Thyroid gland (tissue), 4 donors: ENCODE results near the gene TGFA. TPM values are rescaled to one million over a fixed set of nuclear protein-coding genes. Genes with fewer than 3 reads are reported as not detected.
"Not testable (repeated sequence)": the region's sequence is repeated elsewhere in the genome, so short reads cannot be mapped to it uniquely, and the experiment has no call there.

Experiments
- DNase-seq, 2 donors: peaks; one replicate each; pipeline ENCODE4 v3.0.0-alpha.2; 2019
- H3K27ac ChIP-seq, 3 donors: fragments of 200-600 bp; sonication (generic); 1 replicate in 2 of 3; 2 replicates in 1 of 3; pipeline ENCODE4 v1.5.1; 2016 to 2019; ENCODE audit warnings: mild to moderate bottlenecking in 1 of 3, moderate library complexity in 1 of 3
- H3K27me3 ChIP-seq: fragments of 200-600 bp; sonication (generic); one replicate; pipeline ENCODE4 v1.5.1; 2019
- H3K36me3 ChIP-seq, 2 donors: fragments of 200-600 bp; sonication (generic); one replicate each; pipeline ENCODE4 v1.5.1; 2016 to 2019
- H3K4me1 ChIP-seq, 2 donors: fragments of 200-600 bp; sonication (generic); one replicate each; pipeline ENCODE4 v1.5.1; 2017 to 2019
- H3K4me3 ChIP-seq, 3 donors: fragments of 200-600 bp; sonication (generic); replicated peaks in 1 of 3; 1 replicate in 2 of 3; 2 replicates in 1 of 3; pipeline ENCODE4 v1.5.1; 2016; ENCODE audit warnings: mild to moderate bottlenecking in 1 of 3
- H3K9me3 ChIP-seq: fragments of 200-600 bp; sonication (generic); one replicate; pipeline ENCODE4 v1.5.1; 2017
- CTCF ChIP-seq, 6 experiments: fragments of 200-600 bp in 3 of 6; fragments of 450-650 bp in 3 of 6; sonication (generic) in 3 of 6; IDR thresholded peaks; one replicate each; pipeline ENCODE4 v1.5.1; 2016 to 2019; ENCODE audit warnings: antibody characterized with exemption in 6 of 6, mild to moderate bottlenecking in 2 of 6, inconsistent platforms in 1 of 6, moderate library complexity in 1 of 6
- POLR2A ChIP-seq, 2 donors: fragments of 450-650 bp; IDR thresholded peaks; one replicate each; pipeline ENCODE4 v1.6.1; 2017; ENCODE audit warnings: antibody characterized with exemption in 2 of 2, mild to moderate bottlenecking in 2 of 2, moderate library complexity in 1 of 2
- WGBS, 2 donors: methylation state at CpG; one replicate each; pipeline ENCODE4 v1.1.5; 2017; 5-methylcytosine and 5-hydroxymethylcytosine counted together
- intact Hi-C: fragments of 100-400 bp; cut with DNase I; formaldehyde crosslinking; loops from one replicate; pipeline ENCODE4 v1.15.1; 2023
- total RNA-seq, 4 donors: library from RNA; depleted of rRNA; stranded (reverse); fragments of >200 nt; gene quantifications; one replicate each; pipeline ENCODE4 v1.2.3, GENCODE V29; 2016

TGFA gene
- total RNA-seq, 4 donors from 2014 or later, result 12.9 to 23.0 (median 18.6) TPM

GRCh38 chr2:70469961-70470360 is 83.7 kb downstream of the TGFA start:
- DNase-seq, result no peak
- Histone ChIP-seq H3K36me3 (no peaks in the 10 kb centered on the region), H3K27ac (no peak overlapping the region), H3K9me3 (no peaks in the 10 kb centered on the region), H3K4me3 (no peak overlapping the region), H3K4me1 (peaks cover 6 to 8% of the 10 kb centered on the region in 2 donors), H3K27me3 (no peaks in the 10 kb centered on the region)
- intact Hi-C loops, result no loop called here
- TF ChIP-seq CTCF (IDR thresholded peaks at IDR 0.05), result no peak
- no peak for TF ChIP-seq POLR2A (IDR thresholded peaks at IDR 0.05)
- WGBS, 2 donors, result 69 to 75% methylated on average over 7 of the region's 7 CpGs

GRCh38 chr2:70469435-70469834 is 84.2 kb downstream of the TGFA start:
- H3K4me3 ChIP-seq, result no peak overlapping the region
- no peak for DNase-seq
- no peaks in the 10 kb centered on the region for H3K27me3 ChIP-seq
- TF ChIP-seq POLR2A (IDR thresholded peaks at IDR 0.05), result no peak
- TF ChIP-seq CTCF (IDR thresholded peaks at IDR 0.05), result no peak
- H3K9me3 ChIP-seq, result no peaks in the 10 kb centered on the region
- peaks cover 6 to 8% of the 10 kb centered on the region in 2 donors for H3K4me1 ChIP-seq
- no peak overlapping the region for H3K27ac ChIP-seq
- intact Hi-C loops, result no loop called here
- H3K36me3 ChIP-seq, result no peaks in the 10 kb centered on the region
- 87 to 93% methylated on average over 7 of the region's 7 CpGs for WGBS, 2 donors

GRCh38 chr2:70468878-70469277 is 84.7 kb downstream of the TGFA start:
- Histone ChIP-seq H3K4me3 (no peak overlapping the region), H3K4me1 (peaks cover 6 to 8% of the 10 kb centered on the region in 2 donors), H3K27me3 (no peaks in the 10 kb centered on the region), H3K27ac (no peak overlapping the region), H3K36me3 (no peaks in the 10 kb centered on the region), H3K9me3 (no peaks in the 10 kb centered on the region)
- no peak for TF ChIP-seq CTCF (IDR thresholded peaks at IDR 0.05)
- no peak for TF ChIP-seq POLR2A (IDR thresholded peaks at IDR 0.05)
- intact Hi-C loops, result no loop called here
- WGBS, 2 donors, result 36 to 45% methylated on average over 1 of the region's 1 CpG
- DNase-seq, result no peak

GRCh38 chr2:70467831-70468779 is 85.5 kb downstream of the TGFA start:
- peaks cover 6 to 8% of the 10 kb centered on the region in 2 donors for H3K4me1 ChIP-seq
- H3K27me3 ChIP-seq, result no peaks in the 10 kb centered on the region
- no peaks in the 10 kb centered on the region for H3K9me3 ChIP-seq
- no peaks in the 10 kb centered on the region for H3K36me3 ChIP-seq
- WGBS, 2 donors, result 73 to 77% methylated on average over 10 of the region's 10 CpGs
- H3K27ac ChIP-seq, result peak overlapping the region in 1 of 3 donors; percentile 44
- no peak for DNase-seq
- H3K4me3 ChIP-seq, result no peak overlapping the region
- TF ChIP-seq CTCF (IDR thresholded peaks at IDR 0.05) (no peak), POLR2A (IDR thresholded peaks at IDR 0.05) (no peak)
- intact Hi-C loops, result no loop called here

- H3K36me3 ChIP-seq, result no peaks in the 10 kb centered on the region
- intact Hi-C loops, result no loop called here
- peaks cover 12 to 14% of the 10 kb centered on the region in 2 donors for H3K4me1 ChIP-seq
- DNase-seq, result peak in 1 of 2 donors; percentile 32
- no peak for TF ChIP-seq CTCF (IDR thresholded peaks at IDR 0.05)
- TF ChIP-seq POLR2A (IDR thresholded peaks at IDR 0.05), result peak in 1 of 2 donors; percentile 18
- WGBS, 2 donors, result 44 to 55% methylated on average over 3 of the region's 3 CpGs
- H3K9me3 ChIP-seq, result no peaks in the 10 kb centered on the region
- H3K27me3 ChIP-seq, result no peaks in the 10 kb centered on the region
- peak overlapping the region in 2 of 3 donors; percentile 12 to 44 for H3K27ac ChIP-seq
- no peak overlapping the region for H3K4me3 ChIP-seq
Observed at GRCh38 chr2:70467237-70467636, 86.4 kb downstream of the TGFA start.

- Histone ChIP-seq H3K4me1 (peaks cover 13 to 20% of the 10 kb centered on the region in 2 donors), H3K27ac (peak overlapping the region in 1 of 3 donors; percentile 44)
- intact Hi-C loops, H3K27me3 ChIP-seq, H3K4me3 ChIP-seq, H3K9me3 ChIP-seq, DNase-seq, H3K36me3 ChIP-seq: not testable (repeated sequence)
- 91 to 94% methylated on average over 4 of the region's 4 CpGs for WGBS, 2 donors
Observed at GRCh38 chr2:70466647-70467046, 87.0 kb downstream of the TGFA start.
